Measurements from ENCODE around the gene TGIF1. TPM values are rescaled to one million over a fixed set of nuclear protein-coding genes. Genes with fewer than 3 reads are reported as not detected.

The TGIF1 gene
- total RNA-seq, 2 donors from 2014 or later, result 12.5 to 24.5 TPM

- peak overlapping the region; percentile 97 for H3K4me3 Mint-ChIP-seq
- H3K4me1 Mint-ChIP-seq (ENCODE audit: low read depth in 2 of 2), result peaks cover 39% of the 10 kb centered on the region in 2 donors
- ATAC-seq (no peak), DNase-seq (ENCODE audit: low spot score) (no peak)
- H3K9me3 Mint-ChIP-seq, result no peaks in the 10 kb centered on the region
- peak overlapping the region; percentile 99 for H3K27ac Mint-ChIP-seq
- H3K36me3 Mint-ChIP-seq, result peaks cover 13% of the 10 kb centered on the region
- H3K27me3 Mint-ChIP-seq, result no peaks in the 10 kb centered on the region
Measured at GRCh38 chr18:3455090-3455635, 5.2 kb downstream of the TGIF1 start.

GRCh38 chr18:3455907-3456685 is 6.1 kb downstream of the TGIF1 start:
- H3K4me1 Mint-ChIP-seq (ENCODE audit: low read depth in 2 of 2), result peaks cover 37 to 39% of the 10 kb centered on the region in 2 donors
- ATAC-seq, result no peak

GRCh38 chr18:3456686-3457069 is 6.7 kb downstream of the TGIF1 start:
- DNase-seq (ENCODE audit: low spot score) (no peak), ATAC-seq (no peak)
- Mint-ChIP-seq H3K36me3 (peaks cover 24% of the 10 kb centered on the region), H3K27me3 (no peaks in the 10 kb centered on the region), H3K4me3 (no peak overlapping the region), H3K9me3 (no peaks in the 10 kb centered on the region), H3K27ac (peak overlapping the region; percentile 8 to 25), H3K4me1 (ENCODE audit: low read depth in 2 of 2) (peaks cover 33 to 39% of the 10 kb centered on the region in 2 donors)

More at GRCh38 chr18:3455907-3456685, 6.1 kb downstream of the TGIF1 start:
- no peak for DNase-seq (ENCODE audit: low spot score)
- H3K4me3 Mint-ChIP-seq, result no peak overlapping the region
- H3K27ac Mint-ChIP-seq, result peak overlapping the region; percentile 8 to 25
- peaks cover 19% of the 10 kb centered on the region for H3K36me3 Mint-ChIP-seq
- no peaks in the 10 kb centered on the region for H3K27me3 Mint-ChIP-seq
- H3K9me3 Mint-ChIP-seq, result no peaks in the 10 kb centered on the region

- peak overlapping the region; percentile 8 to 90 for H3K27ac Mint-ChIP-seq
- H3K9me3 Mint-ChIP-seq, result peaks cover 2% of the 10 kb centered on the region
- peaks cover 30% of the 10 kb centered on the region for H3K36me3 Mint-ChIP-seq
- no peak for ATAC-seq
- no peak overlapping the region for H3K4me3 Mint-ChIP-seq
- H3K4me1 Mint-ChIP-seq (ENCODE audit: low read depth in 2 of 2), result peaks cover 33 to 39% of the 10 kb centered on the region in 2 donors
- H3K27me3 Mint-ChIP-seq, result no peaks in the 10 kb centered on the region
- DNase-seq (ENCODE audit: low spot score), result no peak
Measured at GRCh38 chr18:3457261-3457724, 7.3 kb downstream of the TGIF1 start.

GRCh38 chr18:3458378-3458777 is 8.4 kb downstream of the TGIF1 start:
- no peaks in the 10 kb centered on the region for H3K27me3 Mint-ChIP-seq
- peak overlapping the region; percentile 78 to 90 for H3K27ac Mint-ChIP-seq
- H3K36me3 Mint-ChIP-seq, result peaks cover 32% of the 10 kb centered on the region
- H3K4me1 Mint-ChIP-seq (ENCODE audit: low read depth in 2 of 2), result peaks cover 23 to 29% of the 10 kb centered on the region in 2 donors
- peaks cover 2% of the 10 kb centered on the region for H3K9me3 Mint-ChIP-seq
- H3K4me3 Mint-ChIP-seq, result peak overlapping the region; percentile 79
- DNase-seq (ENCODE audit: low spot score), result no peak
- peak in 1 of 2 donors; percentile 56 for ATAC-seq

GRCh38 chr18:3458952-3459853 is 9.2 kb downstream of the TGIF1 start:
- no peaks in the 10 kb centered on the region for H3K27me3 Mint-ChIP-seq
- peaks cover 19 to 23% of the 10 kb centered on the region in 2 donors for H3K4me1 Mint-ChIP-seq (ENCODE audit: low read depth in 2 of 2)
- no peak for DNase-seq (ENCODE audit: low spot score)

GRCh38 chr18:3460823-3461398 is 10.9 kb downstream of the TGIF1 start:
- H3K36me3 Mint-ChIP-seq, result peaks cover 32% of the 10 kb centered on the region
- H3K27ac Mint-ChIP-seq, result peak overlapping the region in 1 of 2 donors; percentile 22
- no peak overlapping the region for H3K4me3 Mint-ChIP-seq
- ATAC-seq, result no peak
- H3K27me3 Mint-ChIP-seq, result no peaks in the 10 kb centered on the region
- peaks cover 2% of the 10 kb centered on the region for H3K9me3 Mint-ChIP-seq
- peaks cover 15 to 24% of the 10 kb centered on the region in 2 donors for H3K4me1 Mint-ChIP-seq (ENCODE audit: low read depth in 2 of 2)
- no peak for DNase-seq (ENCODE audit: low spot score)

More at GRCh38 chr18:3458952-3459853, 9.2 kb downstream of the TGIF1 start:
- peak; percentile 50 to 78 for ATAC-seq
- Mint-ChIP-seq H3K36me3 (peaks cover 32% of the 10 kb centered on the region), H3K27ac (peak overlapping the region; percentile 78 to 90), H3K9me3 (peaks cover 2% of the 10 kb centered on the region), H3K4me3 (peak overlapping the region; percentile 79)

GRCh38 chr18:3461704-3462103 is 11.7 kb downstream of the TGIF1 start:
- Mint-ChIP-seq H3K27ac (no peak overlapping the region), H3K4me1 (ENCODE audit: low read depth in 2 of 2) (peaks cover 18 to 32% of the 10 kb centered on the region in 2 donors), H3K4me3 (no peak overlapping the region), H3K27me3 (peaks cover 0 to 2% of the 10 kb centered on the region in 2 donors), H3K36me3 (peaks cover 32% of the 10 kb centered on the region), H3K9me3 (peaks cover 2% of the 10 kb centered on the region)
- no peak for ATAC-seq
- DNase-seq (ENCODE audit: low spot score), result no peak

GRCh38 chr18:3463051-3463450 is 13.1 kb downstream of the TGIF1 start:
- DNase-seq (ENCODE audit: low spot score) (no peak), ATAC-seq (no peak)
- Mint-ChIP-seq H3K4me1 (ENCODE audit: low read depth in 2 of 2) (peaks cover 18 to 31% of the 10 kb centered on the region in 2 donors), H3K4me3 (no peak overlapping the region), H3K27me3 (peaks cover 0 to 5% of the 10 kb centered on the region in 2 donors), H3K27ac (no peak overlapping the region), H3K36me3 (peaks cover 27% of the 10 kb centered on the region), H3K9me3 (peaks cover 2% of the 10 kb centered on the region)

GRCh38 chr18:3466045-3466444 is 16.1 kb downstream of the TGIF1 start:
- no peak overlapping the region for H3K4me3 Mint-ChIP-seq
- ATAC-seq, result no peak
- H3K4me1 Mint-ChIP-seq (ENCODE audit: low read depth in 2 of 2), result peaks cover 6 to 14% of the 10 kb centered on the region in 2 donors
- H3K9me3 Mint-ChIP-seq, result peaks cover 2% of the 10 kb centered on the region
- H3K36me3 Mint-ChIP-seq, result peaks cover 14% of the 10 kb centered on the region
- DNase-seq (ENCODE audit: low spot score), result no peak
- H3K27ac Mint-ChIP-seq, result no peak overlapping the region
- H3K27me3 Mint-ChIP-seq, result peaks cover 0 to 5% of the 10 kb centered on the region in 2 donors

GRCh38 chr18:3466872-3467271 is 16.9 kb downstream of the TGIF1 start:
- Mint-ChIP-seq H3K4me3 (no peak overlapping the region), H3K27me3 (peaks cover 0 to 5% of the 10 kb centered on the region in 2 donors), H3K36me3 (peaks cover 7% of the 10 kb centered on the region), H3K27ac (no peak overlapping the region), H3K9me3 (peaks cover 2% of the 10 kb centered on the region), H3K4me1 (ENCODE audit: low read depth in 2 of 2) (peaks cover 6 to 14% of the 10 kb centered on the region in 2 donors)
- ATAC-seq (no peak), DNase-seq (ENCODE audit: low spot score) (no peak)

- no peaks in the 10 kb centered on the region for H3K36me3 Mint-ChIP-seq
- peaks cover 0 to 5% of the 10 kb centered on the region in 2 donors for H3K27me3 Mint-ChIP-seq
- ATAC-seq, result no peak
- no peaks in the 10 kb centered on the region for H3K9me3 Mint-ChIP-seq
- H3K4me3 Mint-ChIP-seq, result no peak overlapping the region
- no peak for DNase-seq (ENCODE audit: low spot score)
- no peak overlapping the region for H3K27ac Mint-ChIP-seq
- peaks cover 9 to 18% of the 10 kb centered on the region in 2 donors for H3K4me1 Mint-ChIP-seq (ENCODE audit: low read depth in 2 of 2)
Measured at GRCh38 chr18:3468066-3468705, 18.2 kb downstream of the TGIF1 start.

- Mint-ChIP-seq H3K36me3 (no peaks in the 10 kb centered on the region), H3K27me3 (peaks cover 0 to 5% of the 10 kb centered on the region in 2 donors), H3K4me1 (ENCODE audit: low read depth in 2 of 2) (peaks cover 10 to 25% of the 10 kb centered on the region in 2 donors), H3K9me3 (no peaks in the 10 kb centered on the region), H3K27ac (no peak overlapping the region), H3K4me3 (no peak overlapping the region)
- ATAC-seq (no peak), DNase-seq (ENCODE audit: low spot score) (no peak)
Measured at GRCh38 chr18:3468833-3469232, 18.9 kb downstream of the TGIF1 start.

All from natural killer cell treated with Interleukin-12 subunit alpha and Interleukin-12 subunit beta and Interleukin-15 and Interleukin-18, amount 100 ng/mL, for 72 hours (primary cell).